ENCODE measurements around the gene COQ10A. TPM values are rescaled to one million over a fixed set of nuclear protein-coding genes. Genes with fewer than 3 reads are reported as not detected.

Gene COQ10A
- total and polyA plus RNA-seq, 2 of the 13 experiments (the other 11 are each of a cell fraction or from before 2014, with no cell fraction given): 21.0 to 37.3 TPM

DNA sequence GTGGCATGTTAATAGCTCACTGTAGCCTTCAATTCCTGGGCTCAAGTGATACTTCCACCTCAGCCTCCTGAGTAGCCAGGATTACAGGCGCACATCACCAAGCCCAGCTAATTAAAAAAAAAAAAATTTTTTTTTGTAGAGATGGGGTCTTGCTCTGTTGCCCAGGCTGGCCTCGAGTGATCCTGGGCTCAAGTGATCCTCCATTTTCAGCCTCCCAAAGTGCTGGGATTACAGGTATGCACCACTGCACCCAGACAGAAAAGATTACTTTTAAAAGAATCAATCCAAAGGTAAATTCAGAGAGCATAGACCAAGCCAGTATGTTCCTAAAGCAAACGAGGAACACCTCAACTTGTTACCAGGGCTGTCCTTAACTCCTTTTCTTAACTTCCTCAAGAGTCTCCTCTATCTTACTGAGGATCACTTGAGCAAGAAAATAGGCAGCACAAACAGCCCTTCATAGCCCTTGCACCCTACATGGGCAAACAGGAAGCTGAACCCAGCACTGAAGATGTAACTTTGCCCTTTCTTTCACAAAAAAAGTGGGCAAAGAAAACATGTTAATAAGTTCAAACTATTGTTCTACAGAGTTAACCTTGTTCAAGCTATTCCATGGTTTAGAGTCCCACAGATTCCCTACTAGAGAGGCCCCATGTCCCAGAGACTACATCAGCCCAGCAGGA lies 22.1 kb downstream of the COQ10A start (continued):
- TF ChIP-seq SOX13 (IDR thresholded peaks at IDR 0.05) (no peak), SOX13 (CRISPR knock-in tag; conservative IDR thresholded peaks at IDR 0.05 in 1 of 2, IDR thresholded peaks at IDR 0.05 in 1 of 2) (peak in 1 of 2 experiments; percentile 59; a peak in 1 of 4 replicates)

GRCh38 chr12:56293795-56294194 lies 27.1 kb downstream of the COQ10A start:
- Histone ChIP-seq H3K79me2 (ENCODE audit: insufficient read depth, low read length) (peaks cover 79% of the 10 kb centered on the region), H3K27ac (ENCODE audit: extremely low read length, insufficient read depth, low read length) (no peak overlapping the region), H3K36me3 (replicated peaks in 1 of 2; ENCODE audit: control insufficient read depth in 1 of 2, insufficient read depth in 2 of 2, low read length in 2 of 2) (peaks cover 2 to 25% of the 10 kb centered on the region in 2 experiments; a peak in 4 of 5 replicates), H4K20me1 (ENCODE audit: insufficient read depth, low read length) (peaks cover 5% of the 10 kb centered on the region; the same call in 1 of the 2 replicates), H3K4me3 (replicated peaks in 1 of 3; ENCODE audit: insufficient read depth in 1 of 3, low read depth in 2 of 3, low read length in 3 of 3) (no peak overlapping the region), H3K9me3 (ENCODE audit: low read length) (no peaks in the 10 kb centered on the region), H3K4me1 (ENCODE audit: insufficient read depth, low read length) (peaks cover 71% of the 10 kb centered on the region), H2AFZ (ENCODE audit: low read length) (no peak overlapping the region), H3K27me3 (ENCODE audit: control insufficient read depth in 1 of 2, insufficient read depth in 2 of 2, low read length in 2 of 2) (no peaks in the 10 kb centered on the region), H3K9ac (ENCODE audit: insufficient read depth, low read depth, low read length) (no peak overlapping the region), H3K4me2 (ENCODE audit: low read depth, low read length) (no peak overlapping the region)
- DNase-seq (ENCODE audit: low spot score) (no peak), ATAC-seq (no peak), FAIRE-seq (no peak)
- ChIA-PET CTCF (ENCODE audit: low intra/inter-chr PET ratio, low total read pairs) (no interaction called here), POLR2A (no interaction called here)
- no peak for TF ChIP-seq TCF7 (IDR thresholded peaks at IDR 0.05; ENCODE audit: low read depth)
- TF ChIP-seq, protein P1, sequence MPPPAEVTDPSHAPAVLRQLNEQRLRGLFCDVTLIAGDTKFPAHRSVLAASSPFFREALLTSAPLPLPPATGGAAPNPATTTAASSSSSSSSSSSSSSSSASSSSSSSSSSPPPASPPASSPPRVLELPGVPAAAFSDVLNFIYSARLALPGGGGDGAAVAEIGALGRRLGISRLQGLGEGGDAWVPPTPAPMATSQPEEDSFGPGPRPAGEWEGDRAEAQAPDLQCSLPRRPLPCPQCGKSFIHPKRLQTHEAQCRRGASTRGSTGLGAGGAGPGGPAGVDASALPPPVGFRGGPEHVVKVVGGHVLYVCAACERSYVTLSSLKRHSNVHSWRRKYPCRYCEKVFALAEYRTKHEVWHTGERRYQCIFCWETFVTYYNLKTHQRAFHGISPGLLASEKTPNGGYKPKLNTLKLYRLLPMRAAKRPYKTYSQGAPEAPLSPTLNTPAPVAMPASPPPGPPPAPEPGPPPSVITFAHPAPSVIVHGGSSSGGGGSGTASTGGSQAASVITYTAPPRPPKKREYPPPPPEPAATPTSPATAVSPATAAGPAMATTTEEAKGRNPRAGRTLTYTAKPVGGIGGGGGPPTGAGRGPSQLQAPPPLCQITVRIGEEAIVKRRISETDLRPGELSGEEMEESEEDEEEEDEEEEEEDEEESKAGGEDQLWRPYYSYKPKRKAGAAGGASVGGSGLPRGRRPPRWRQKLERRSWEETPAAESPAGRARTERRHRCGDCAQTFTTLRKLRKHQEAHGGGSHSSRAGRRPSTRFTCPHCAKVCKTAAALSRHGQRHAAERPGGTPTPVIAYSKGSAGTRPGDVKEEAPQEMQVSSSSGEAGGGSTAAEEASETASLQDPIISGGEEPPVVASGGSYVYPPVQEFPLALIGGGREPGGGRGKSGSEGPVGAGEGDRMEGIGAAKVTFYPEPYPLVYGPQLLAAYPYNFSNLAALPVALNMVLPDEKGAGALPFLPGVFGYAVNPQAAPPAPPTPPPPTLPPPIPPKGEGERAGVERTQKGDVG (CRISPR knock-in tag; IDR thresholded peaks at IDR 0.05; ENCODE audit: borderline replicate concordance): no peak
- TF ChIP-seq NFIC (IDR thresholded peaks at IDR 0.05; ENCODE audit: low read length): no peak
- no peak for TF ChIP-seq FLYWCH1 (CRISPR knock-in tag; IDR thresholded peaks at IDR 0.05)
- TF ChIP-seq FIP1L1 (IDR thresholded peaks at IDR 0.05; ENCODE audit: borderline replicate concordance, insufficient read depth, low read depth, low read length): no peak
- TF ChIP-seq NCOA1 (CRISPR knock-in tag; IDR thresholded peaks at IDR 0.05): no peak
- no peak for TF ChIP-seq ZNF552 (CRISPR knock-in tag; IDR thresholded peaks at IDR 0.05; ENCODE audit: borderline replicate concordance)
- no peak for TF ChIP-seq ZNF615 (CRISPR knock-in tag; IDR thresholded peaks at IDR 0.05; ENCODE audit: borderline replicate concordance)
- no TSS peak for BruUV-seq (replicated peaks)
- WGBS (ENCODE audit: low lambda C conversion rate): 92% methylated on average over 5 of the region's 5 CpGs
- intact Hi-C loops (cut with micrococcal nuclease; ENCODE audit: unreplicated experiment): no loop called here
- in situ Hi-C loops (cut with HindIII; ENCODE audit: extremely low pct_ligation_motif_present, low pct_unique_long_range_greater_than_20kb): no loop called here

All from HepG2 (cell line).